Measurements from ENCODE around the gene PTPRK. TPM values are rescaled to one million over a fixed set of nuclear protein-coding genes. Genes with fewer than 3 reads are reported as not detected.

Gene PTPRK
- total RNA-seq, 2 experiments from 2014 or later: not detected

DNA sequence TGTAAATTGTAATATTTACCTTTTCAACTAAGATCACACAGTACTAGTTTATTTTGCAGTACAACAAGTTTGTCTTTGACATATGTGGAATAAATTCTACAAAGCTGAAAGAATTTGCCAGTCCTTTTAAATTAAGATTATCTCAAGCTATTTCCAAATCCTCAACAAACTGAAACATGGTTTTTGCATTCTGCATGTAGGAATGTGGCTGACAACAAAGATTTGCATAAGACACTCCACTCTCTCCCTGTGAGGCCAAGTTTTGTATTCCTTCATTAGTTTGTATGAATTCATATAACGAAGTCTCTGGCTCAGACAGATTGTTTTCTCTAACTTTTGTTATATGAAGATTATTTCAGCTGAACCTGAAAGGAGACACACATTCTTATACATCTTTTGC, 495.4 kb downstream of the PTPRK start:
- Histone ChIP-seq H3K36me3 (ENCODE audit: insufficient read depth, low read length) (no peaks in the 10 kb centered on the region), H3K4me3 (ENCODE audit: low read depth, low read length, poor library complexity, severe bottlenecking) (no peak overlapping the region), H3K9me3 (ENCODE audit: low read length) (no peaks in the 10 kb centered on the region), H3K4me1 (ENCODE audit: insufficient read depth, low read length, poor library complexity, severe bottlenecking) (no peaks in the 10 kb centered on the region), H2AFZ (ENCODE audit: low read length) (no peak overlapping the region), H3K27ac (ENCODE audit: low read depth, low read length, poor library complexity, severe bottlenecking) (no peak overlapping the region), H3K79me2 (ENCODE audit: insufficient read depth, low read depth, low read length) (no peaks in the 10 kb centered on the region), H4K20me1 (ENCODE audit: insufficient read depth, low read length) (no peaks in the 10 kb centered on the region), H3K4me2 (ENCODE audit: low read length) (no peak overlapping the region), H3K9me2 (ENCODE audit: insufficient read depth, low read length) (no peaks in the 10 kb centered on the region)
- ChIA-PET CTCF (ENCODE audit: unreplicated experiment) (no interaction called here), POLR2A (interaction anchor here (0.6 kb wide), 1 partner anchor 138 kb away, joined by 3 read pairs; no protein-coding TSS in a partner anchor)
- no TSS peak for BruUV-seq (replicated peaks)
- TF ChIP-seq EZH2phosphoT487 (IDR thresholded peaks at IDR 0.05; ENCODE audit: borderline replicate concordance, low read depth, low read length): no peak
- TF ChIP-seq, protein P1, sequence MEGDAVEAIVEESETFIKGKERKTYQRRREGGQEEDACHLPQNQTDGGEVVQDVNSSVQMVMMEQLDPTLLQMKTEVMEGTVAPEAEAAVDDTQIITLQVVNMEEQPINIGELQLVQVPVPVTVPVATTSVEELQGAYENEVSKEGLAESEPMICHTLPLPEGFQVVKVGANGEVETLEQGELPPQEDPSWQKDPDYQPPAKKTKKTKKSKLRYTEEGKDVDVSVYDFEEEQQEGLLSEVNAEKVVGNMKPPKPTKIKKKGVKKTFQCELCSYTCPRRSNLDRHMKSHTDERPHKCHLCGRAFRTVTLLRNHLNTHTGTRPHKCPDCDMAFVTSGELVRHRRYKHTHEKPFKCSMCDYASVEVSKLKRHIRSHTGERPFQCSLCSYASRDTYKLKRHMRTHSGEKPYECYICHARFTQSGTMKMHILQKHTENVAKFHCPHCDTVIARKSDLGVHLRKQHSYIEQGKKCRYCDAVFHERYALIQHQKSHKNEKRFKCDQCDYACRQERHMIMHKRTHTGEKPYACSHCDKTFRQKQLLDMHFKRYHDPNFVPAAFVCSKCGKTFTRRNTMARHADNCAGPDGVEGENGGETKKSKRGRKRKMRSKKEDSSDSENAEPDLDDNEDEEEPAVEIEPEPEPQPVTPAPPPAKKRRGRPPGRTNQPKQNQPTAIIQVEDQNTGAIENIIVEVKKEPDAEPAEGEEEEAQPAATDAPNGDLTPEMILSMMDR (conservative IDR thresholded peaks at IDR 0.05; ENCODE audit: low read length): no peak
- DNase-seq (ENCODE audit: low spot score): no peak
- intact Hi-C loops (cut with micrococcal nuclease; ENCODE audit: unreplicated experiment): no loop called here

DNA sequence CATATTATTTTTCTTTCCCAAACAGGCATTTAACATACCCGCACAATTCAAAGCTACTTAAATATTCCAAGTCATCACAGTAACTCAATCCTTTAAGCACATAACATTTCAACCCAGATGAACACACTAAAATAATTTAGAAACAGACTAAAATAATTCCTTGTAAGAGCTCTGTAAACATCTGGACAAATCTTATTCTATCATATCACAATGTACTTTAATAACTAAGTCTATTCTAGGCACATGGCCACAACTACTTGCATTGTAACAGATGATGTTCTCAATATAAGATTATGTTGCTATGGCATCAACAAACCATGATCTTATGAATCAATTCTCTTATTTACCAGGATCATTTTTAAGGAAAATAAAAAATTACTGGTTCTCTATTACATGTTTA, 496.4 kb downstream of the PTPRK start:
- H3K27ac ChIP-seq (ENCODE audit: low read depth, low read length, poor library complexity, severe bottlenecking): no peak overlapping the region
- H3K36me3 ChIP-seq (ENCODE audit: insufficient read depth, low read length): no peaks in the 10 kb centered on the region
- H3K4me3 ChIP-seq (ENCODE audit: low read depth, low read length, poor library complexity, severe bottlenecking): no peak overlapping the region
- no peak overlapping the region for H2AFZ ChIP-seq (ENCODE audit: low read length)
- ChIA-PET CTCF (ENCODE audit: unreplicated experiment) (no interaction called here), POLR2A (interaction anchor here (0.6 kb wide), 1 partner anchor 1294 kb away, joined by 3 read pairs; no protein-coding TSS in a partner anchor)
- H3K9me3 ChIP-seq (ENCODE audit: low read length): no peaks in the 10 kb centered on the region
- no peak overlapping the region for H3K4me2 ChIP-seq (ENCODE audit: low read length)
- H3K9me2 ChIP-seq (ENCODE audit: insufficient read depth, low read length): no peaks in the 10 kb centered on the region
- no TSS peak for BruUV-seq (replicated peaks)
- intact Hi-C loops (cut with micrococcal nuclease; ENCODE audit: unreplicated experiment): no loop called here
- no peaks in the 10 kb centered on the region for H3K79me2 ChIP-seq (ENCODE audit: insufficient read depth, low read depth, low read length)
- H3K4me1 ChIP-seq (ENCODE audit: insufficient read depth, low read length, poor library complexity, severe bottlenecking): no peaks in the 10 kb centered on the region
- DNase-seq (ENCODE audit: low spot score): no peak
- H4K20me1 ChIP-seq (ENCODE audit: insufficient read depth, low read length): no peaks in the 10 kb centered on the region
- TF ChIP-seq, protein P1 (conservative IDR thresholded peaks at IDR 0.05; ENCODE audit: low read length): no peak
- TF ChIP-seq EZH2phosphoT487 (IDR thresholded peaks at IDR 0.05; ENCODE audit: borderline replicate concordance, low read depth, low read length): no peak

GRCh38 chr6:128018821-128019220, 501.6 kb downstream of the PTPRK start:
- CTCF ChIA-PET (ENCODE audit: unreplicated experiment): no interaction called here
- H3K4me1 ChIP-seq (ENCODE audit: insufficient read depth, low read length, poor library complexity, severe bottlenecking): no peaks in the 10 kb centered on the region
- no peaks in the 10 kb centered on the region for H3K9me2 ChIP-seq (ENCODE audit: insufficient read depth, low read length)
- no peak overlapping the region for H2AFZ ChIP-seq (ENCODE audit: low read length)
- no peak overlapping the region for H3K4me2 ChIP-seq (ENCODE audit: low read length)
- BruUV-seq (replicated peaks): no TSS peak
- no peaks in the 10 kb centered on the region for H3K79me2 ChIP-seq (ENCODE audit: insufficient read depth, low read depth, low read length)
- no peaks in the 10 kb centered on the region for H3K9me3 ChIP-seq (ENCODE audit: low read length)
- H4K20me1 ChIP-seq (ENCODE audit: insufficient read depth, low read length): no peaks in the 10 kb centered on the region
- POLR2A ChIA-PET: no interaction called here
- no peak overlapping the region for H3K27ac ChIP-seq (ENCODE audit: low read depth, low read length, poor library complexity, severe bottlenecking)
- no peak overlapping the region for H3K4me3 ChIP-seq (ENCODE audit: low read depth, low read length, poor library complexity, severe bottlenecking)
- TF ChIP-seq, protein P1 (conservative IDR thresholded peaks at IDR 0.05; ENCODE audit: low read length): no peak
- no peak for TF ChIP-seq EZH2phosphoT487 (IDR thresholded peaks at IDR 0.05; ENCODE audit: borderline replicate concordance, low read depth, low read length)
- no peaks in the 10 kb centered on the region for H3K36me3 ChIP-seq (ENCODE audit: insufficient read depth, low read length)
- intact Hi-C loops (cut with micrococcal nuclease; ENCODE audit: unreplicated experiment): no loop called here
- DNase-seq (ENCODE audit: low spot score): no peak
